ENCODE measurements around the gene PBX3. TPM values are rescaled to one million over a fixed set of nuclear protein-coding genes. Genes with fewer than 3 reads are reported as not detected.

The PBX3 gene
- total and polyA plus RNA-seq, 10 of the 15 experiments (the other 5 are each of a cell fraction or from before 2014, with no cell fraction given): 6.7 to 146 (median 22.2) TPM

DNA sequence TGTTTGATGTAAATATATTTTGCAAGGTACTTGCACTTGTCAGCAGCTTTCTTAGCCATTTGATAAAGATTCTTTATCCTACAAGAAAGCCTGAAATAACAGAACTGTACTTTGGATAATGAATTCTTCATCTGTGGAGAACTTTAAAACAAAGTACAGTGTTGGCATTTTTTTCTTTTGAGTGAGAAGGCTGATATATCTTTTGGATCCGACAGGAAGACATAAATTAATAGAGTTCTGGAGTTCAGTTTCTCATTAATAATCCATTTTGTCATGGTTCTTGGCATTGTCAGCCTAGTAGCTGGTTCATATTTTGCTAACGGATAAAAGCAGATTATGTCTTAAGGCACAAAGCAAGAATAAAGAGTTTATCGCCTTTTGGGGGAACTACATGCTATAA lies 17.0 kb downstream of the PBX3 start (continued):
- no peak for TF ChIP-seq ZBTB11 (CRISPR knock-in tag; IDR thresholded peaks at IDR 0.05)
- TF ChIP-seq, protein P1, sequence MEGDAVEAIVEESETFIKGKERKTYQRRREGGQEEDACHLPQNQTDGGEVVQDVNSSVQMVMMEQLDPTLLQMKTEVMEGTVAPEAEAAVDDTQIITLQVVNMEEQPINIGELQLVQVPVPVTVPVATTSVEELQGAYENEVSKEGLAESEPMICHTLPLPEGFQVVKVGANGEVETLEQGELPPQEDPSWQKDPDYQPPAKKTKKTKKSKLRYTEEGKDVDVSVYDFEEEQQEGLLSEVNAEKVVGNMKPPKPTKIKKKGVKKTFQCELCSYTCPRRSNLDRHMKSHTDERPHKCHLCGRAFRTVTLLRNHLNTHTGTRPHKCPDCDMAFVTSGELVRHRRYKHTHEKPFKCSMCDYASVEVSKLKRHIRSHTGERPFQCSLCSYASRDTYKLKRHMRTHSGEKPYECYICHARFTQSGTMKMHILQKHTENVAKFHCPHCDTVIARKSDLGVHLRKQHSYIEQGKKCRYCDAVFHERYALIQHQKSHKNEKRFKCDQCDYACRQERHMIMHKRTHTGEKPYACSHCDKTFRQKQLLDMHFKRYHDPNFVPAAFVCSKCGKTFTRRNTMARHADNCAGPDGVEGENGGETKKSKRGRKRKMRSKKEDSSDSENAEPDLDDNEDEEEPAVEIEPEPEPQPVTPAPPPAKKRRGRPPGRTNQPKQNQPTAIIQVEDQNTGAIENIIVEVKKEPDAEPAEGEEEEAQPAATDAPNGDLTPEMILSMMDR (IDR thresholded peaks at IDR 0.05 in 2 of 3, conservative IDR thresholded peaks at IDR 0.05 in 1 of 3; ENCODE audit: control insufficient read depth in 2 of 3, extremely low read depth in 1 of 3, insufficient read depth in 1 of 3, low read depth in 3 of 3, low read length in 3 of 3): no peak

GRCh38 chr9:125766468-125767221 lies 19.5 kb downstream of the PBX3 start:
- in situ Hi-C loops (cut with MboI): no loop called here
- BruUV-seq (replicated peaks): no TSS peak
- POLR2A ChIA-PET: interaction anchor here (0.8 kb wide), 1 partner anchor 29 kb away, joined by 3 read pairs; no protein-coding TSS in a partner anchor
- DNase-seq (ENCODE audit: low read depth, low spot score) (no peak), ATAC-seq (peak; percentile 56), FAIRE-seq (no peak)
- no peak overlapping the region for H3K4me3 ChIP-seq
- H4K20me1 ChIP-seq (ENCODE audit: control insufficient read depth, insufficient read depth): no peaks in the 10 kb centered on the region
- SMC1A ChIA-PET (ENCODE audit: uncharacterized antibody, unreplicated experiment): interaction anchor here (0.7 to 1.8 kb wide), 7 partner anchors 8 to 148 kb away, joined by 3 to 6 read pairs (median 4); no protein-coding TSS in a partner anchor
- no peaks in the 10 kb centered on the region; the same call in 2 of the 3 replicates for H3K9me3 ChIP-seq (replicated peaks; ENCODE audit: control insufficient read depth, insufficient read depth, low read length)
- H2AFZ ChIP-seq (ENCODE audit: control insufficient read depth, low read depth, low read length): no peak overlapping the region
- intact Hi-C loops (cut with micrococcal nuclease; ENCODE audit: unreplicated experiment): loop anchor here (10.0 kb wide), 1 partner anchor 118 kb away; no protein-coding TSS in a partner anchor
- H3K9ac ChIP-seq (ENCODE audit: control insufficient read depth, insufficient read depth, low read length): no peak overlapping the region
- peaks cover 67% of the 10 kb centered on the region for H3K79me2 ChIP-seq (ENCODE audit: control insufficient read depth, insufficient read depth, low read length)
- peak overlapping the region; percentile 13 for H3K27ac ChIP-seq (ENCODE audit: control insufficient read depth, insufficient read depth)
- H3K4me1 ChIP-seq (ENCODE audit: control insufficient read depth, insufficient read depth, low read length): peaks cover 10% of the 10 kb centered on the region
- H3K27me3 ChIP-seq (replicated peaks in 1 of 2; ENCODE audit: control insufficient read depth in 2 of 2, insufficient read depth in 2 of 2, low read length in 1 of 2): no peaks in the 10 kb centered on the region
- 44% methylated on average over 2 of the region's 2 CpGs for WGBS (ENCODE audit: insufficient coverage, insufficient replicate concordance, low lambda C conversion rate, missing lambda C conversion rate)
- RAD21 ChIA-PET (ENCODE audit: unreplicated experiment): interaction anchor here (0.8 to 1.6 kb wide), 3 partner anchors 8 to 206 kb away, joined by 3 to 4 read pairs (median 3); no protein-coding TSS in a partner anchor
- no peak for TF ChIP-seq YY1 (IDR thresholded peaks at IDR 0.05; ENCODE audit: low read depth, low read length)
- TF ChIP-seq PKNOX1 (IDR thresholded peaks at IDR 0.05): peak; percentile 34; the same call in 1 of the 2 replicates
- peak; percentile 23; the same call in 1 of the 2 replicates for TF ChIP-seq JUNB (IDR thresholded peaks at IDR 0.05)
- H3K36me3 ChIP-seq (ENCODE audit: control insufficient read depth in 2 of 2, insufficient read depth in 2 of 2, low read length in 1 of 2): 0 out of 4 replicates have a peak, but pooled peaks cover 0 to 2% of the 10 kb centered on the region in 2 experiments
- CTCF ChIA-PET: interaction anchor here (1.8 to 2.3 kb wide), 2 partner anchors 7 to 10 kb away, joined by 5 read pairs; no protein-coding TSS in a partner anchor
- peak overlapping the region; percentile 78 for H3K4me2 ChIP-seq (ENCODE audit: control insufficient read depth, insufficient read depth)
